GM21786 (cell line): ENCODE results near the gene C1S.

Source experiments
- ATAC-seq: cut with Tn5 transposase; IDR thresholded peaks from one replicate; pipeline ENCODE4 v1.9.1; 2021; ENCODE audit not compliant: unreplicated experiment

C1S gene

GRCh38 chr12:7075939-7076338 is 15.4 kb downstream of the C1S start:
- no peak for ATAC-seq

- no peak for ATAC-seq
These were observed 16.0 kb downstream of the C1S start for GRCh38 chr12:7076493-7076892.

- no peak for ATAC-seq
These were observed 17.6 kb downstream of the C1S start for GRCh38 chr12:7078163-7078562.

GRCh38 chr12:7079826-7080125 is 19.3 kb downstream of the C1S start:
- no peak for ATAC-seq

- no peak for ATAC-seq
These were observed 20.5 kb downstream of the C1S start for GRCh38 chr12:7081037-7081436.

- no peak for ATAC-seq
These were observed 22.6 kb downstream of the C1S start for GRCh38 chr12:7083125-7083524.

- ATAC-seq: no peak
These were observed 28.8 kb downstream of the C1S start for GRCh38 chr12:7089196-7089871.

GRCh38 chr12:7090222-7090998 is 29.9 kb downstream of the C1S start:
- ATAC-seq: no peak

- ATAC-seq: no peak
These were observed 30.7 kb downstream of the C1S start for GRCh38 chr12:7091171-7091570.

GRCh38 chr12:7091660-7092228 is 31.2 kb downstream of the C1S start:
- ATAC-seq: no peak

- ATAC-seq: no peak
These were observed 31.9 kb downstream of the C1S start, which contains the start of gene C1R for GRCh38 chr12:7092229-7092985. Gene C1R (minus strand): TSS chr12:7092445. CDS start chr12:7092388, 57 bp downstream.

GRCh38 chr12:7092986-7093460 is 32.5 kb downstream of the C1S start:
- no peak for ATAC-seq

- ATAC-seq: no peak
These were observed 33.0 kb downstream of the C1S start for GRCh38 chr12:7093486-7093885.

- ATAC-seq: no peak
These were observed 33.4 kb downstream of the C1S start for GRCh38 chr12:7093892-7094291.

- no peak for ATAC-seq
These were observed 35.8 kb downstream of the C1S start for GRCh38 chr12:7096006-7096932.

GRCh38 chr12:7096979-7097378 is 36.5 kb downstream of the C1S start:
- ATAC-seq: no peak

- no peak for ATAC-seq
These were observed 38.9 kb downstream of the C1S start for GRCh38 chr12:7099290-7099996.

- no peak for ATAC-seq
These were observed 39.7 kb downstream of the C1S start for GRCh38 chr12:7100239-7100638.

GRCh38 chr12:7101047-7101693 is 40.7 kb downstream of the C1S start:
- no peak for ATAC-seq
